ENCODE data around the gene MARCHF11.

GRCh38 chr5:16115140-16115539 lies 64.5 kb downstream of the MARCHF11 start:
- TF ChIP-seq CTCF (IDR thresholded peaks at IDR 0.05), result no peak
- no peak for TF ChIP-seq POLR2A (IDR thresholded peaks at IDR 0.05)
